HAP-1 (cell line): Measurements from ENCODE around the gene SUMF2.
A peak's percentile ranks its signal among the peaks of the same experiment; 100 is the strongest.
"Not testable (repeated sequence)": the region's sequence is repeated elsewhere in the genome, so short reads cannot be mapped to it uniquely, and the experiment has no call there.

Experiments used
- DNase-seq, 2 experiments: peaks; one replicate each; pipeline ENCODE4 v3.0.0-alpha.2; 2016 to 2020; ENCODE audit warnings: low spot score in 2 of 2
- H3K27me3 ChIP-seq: fragments of 250-450 bp; sonication (Bioruptor Pico); 2 replicates; pipeline ENCODE4 v1.5.1; 2020; ENCODE audit warnings: low read depth, mild to moderate bottlenecking, moderate library complexity
- H3K36me3 ChIP-seq: fragments of 250-450 bp; sonication (Bioruptor Pico); replicated peaks from 2 replicates; pipeline ENCODE4 v1.5.1; 2020; ENCODE audit warnings: mild to moderate bottlenecking
- H3K4me1 ChIP-seq: fragments of 250-450 bp; sonication (Bioruptor Pico); 2 replicates; pipeline ENCODE4 v1.5.1; 2020; ENCODE audit warnings: mild to moderate bottlenecking
- H3K4me3 ChIP-seq: fragments of 250-450 bp; sonication (Bioruptor Pico); 2 replicates; pipeline ENCODE4 v1.5.1; 2020; ENCODE audit warnings: mild to moderate bottlenecking, moderate library complexity
- H3K9me3 ChIP-seq: fragments of 250-450 bp; sonication (Bioruptor Pico); 2 replicates; pipeline ENCODE4 v1.5.1; 2020; ENCODE audit warnings: mild to moderate bottlenecking, moderate library complexity
- in situ Hi-C: fragments of 300-500 bp; cut with MboI; formaldehyde crosslinking; loops from 3 replicates; pipeline ENCODE4 v1.14.3; 2020; ENCODE audit warnings: low sequenced_read_pairs, inconsistent platforms, mixed read lengths

The SUMF2 gene

GRCh38 chr7:56079450-56080185, 15.5 kb downstream of the SUMF2 start:
- Histone ChIP-seq H3K4me3 (no peak overlapping the region), H3K4me1 (no peaks in the 10 kb centered on the region), H3K9me3 (no peaks in the 10 kb centered on the region), H3K27me3 (no peaks in the 10 kb centered on the region), H3K36me3 (peaks cover 20% of the 10 kb centered on the region)
- DNase-seq, result no peak
- in situ Hi-C loops, result loop anchor here (10.0 kb wide), 1 partner anchor 435 kb away; no protein-coding TSS in a partner anchor

- H3K36me3 ChIP-seq, result peaks cover 18% of the 10 kb centered on the region
- H3K4me3 ChIP-seq, DNase-seq, H3K4me1 ChIP-seq, H3K27me3 ChIP-seq, in situ Hi-C loops, H3K9me3 ChIP-seq: not testable (repeated sequence)
These were observed 16.8 kb downstream of the SUMF2 start for GRCh38 chr7:56080726-56081435.

GRCh38 chr7:56081626-56082340, 17.7 kb downstream of the SUMF2 start:
- in situ Hi-C loops, result no loop called here

GRCh38 chr7:56083150-56083785, 19.2 kb downstream of the SUMF2 start:
- in situ Hi-C loops, result no loop called here
- DNase-seq, result no peak
- Histone ChIP-seq H3K4me3 (no peak overlapping the region), H3K4me1 (no peaks in the 10 kb centered on the region), H3K36me3 (peaks cover 15% of the 10 kb centered on the region), H3K9me3 (no peaks in the 10 kb centered on the region), H3K27me3 (no peaks in the 10 kb centered on the region)

More at GRCh38 chr7:56081626-56082340, 17.7 kb downstream of the SUMF2 start:
- Histone ChIP-seq H3K36me3 (peaks cover 18% of the 10 kb centered on the region), H3K27me3 (no peaks in the 10 kb centered on the region), H3K9me3 (no peaks in the 10 kb centered on the region), H3K4me3 (no peak overlapping the region), H3K4me1 (no peaks in the 10 kb centered on the region)
- no peak for DNase-seq

- H3K36me3 ChIP-seq, result no peaks in the 10 kb centered on the region; the same call in 1 of the 2 replicates
- in situ Hi-C loops, result no loop called here
These were observed 22.7 kb downstream of the SUMF2 start for GRCh38 chr7:56086761-56087160.

GRCh38 chr7:56087445-56087844, 23.4 kb downstream of the SUMF2 start:
- no peaks in the 10 kb centered on the region for H3K9me3 ChIP-seq
- in situ Hi-C loops, result no loop called here
- H3K27me3 ChIP-seq, result no peaks in the 10 kb centered on the region
- DNase-seq, result no peak
- H3K4me1 ChIP-seq, result no peaks in the 10 kb centered on the region
- H3K36me3 ChIP-seq, result no peaks in the 10 kb centered on the region
- H3K4me3 ChIP-seq, result no peak overlapping the region

More at GRCh38 chr7:56086761-56087160, 22.7 kb downstream of the SUMF2 start:
- H3K9me3 ChIP-seq, result no peaks in the 10 kb centered on the region
- H3K4me1 ChIP-seq, result no peaks in the 10 kb centered on the region
- no peak for DNase-seq
- H3K27me3 ChIP-seq, result no peaks in the 10 kb centered on the region
- H3K4me3 ChIP-seq, result no peak overlapping the region

GRCh38 chr7:56091591-56091990, 27.5 kb downstream of the SUMF2 start:
- DNase-seq, result no peak
- no peaks in the 10 kb centered on the region for H3K27me3 ChIP-seq
- H3K4me1 ChIP-seq, result no peaks in the 10 kb centered on the region
- H3K4me3 ChIP-seq, result no peak overlapping the region
- no peaks in the 10 kb centered on the region for H3K36me3 ChIP-seq
- in situ Hi-C loops, result no loop called here
- no peaks in the 10 kb centered on the region for H3K9me3 ChIP-seq

- DNase-seq, H3K36me3 ChIP-seq, H3K4me1 ChIP-seq, in situ Hi-C loops, H3K9me3 ChIP-seq, H3K4me3 ChIP-seq, H3K27me3 ChIP-seq: not testable (repeated sequence)
These were observed 28.3 kb downstream of the SUMF2 start for GRCh38 chr7:56092388-56092787.

- DNase-seq, result peak in 1 of 2 experiments; percentile 50
These were observed 28.9 kb downstream of the SUMF2 start, which contains the start of gene PHKG1 for GRCh38 chr7:56092789-56093531. Gene PHKG1 (minus strand): TSS chr7:56092952. CDS start chr7:56088941, 4,011 bp downstream.

GRCh38 chr7:56097700-56098099, 33.6 kb downstream of the SUMF2 start:
- Histone ChIP-seq H3K4me3 (no peak overlapping the region), H3K36me3 (peaks cover 37% of the 10 kb centered on the region), H3K4me1 (no peaks in the 10 kb centered on the region), H3K9me3 (no peaks in the 10 kb centered on the region), H3K27me3 (no peaks in the 10 kb centered on the region)
- in situ Hi-C loops, result no loop called here
- DNase-seq, result no peak

More at GRCh38 chr7:56092789-56093531, 28.9 kb downstream of the SUMF2 start, which contains the start of gene PHKG1:
- H3K9me3 ChIP-seq, result no peaks in the 10 kb centered on the region
- H3K4me3 ChIP-seq, result no peak within 1 kb of the TSS
- no peaks in the 10 kb centered on the region for H3K36me3 ChIP-seq
- in situ Hi-C loops, result no loop called here
- H3K4me1 ChIP-seq, result no peaks in the 10 kb centered on the region
- H3K27me3 ChIP-seq, result no peaks in the 10 kb centered on the region

- H3K9me3 ChIP-seq, DNase-seq, H3K4me1 ChIP-seq, H3K4me3 ChIP-seq, H3K27me3 ChIP-seq, in situ Hi-C loops: not testable (repeated sequence)
- peaks cover 44% of the 10 kb centered on the region for H3K36me3 ChIP-seq
These were observed 34.3 kb downstream of the SUMF2 start for GRCh38 chr7:56098187-56099008.

- Histone ChIP-seq H3K36me3 (peaks cover 54% of the 10 kb centered on the region), H3K27me3 (no peaks in the 10 kb centered on the region), H3K9me3 (no peaks in the 10 kb centered on the region), H3K4me3 (no peak overlapping the region), H3K4me1 (no peaks in the 10 kb centered on the region)
- no peak for DNase-seq
- in situ Hi-C loops, result loop anchor here (10.0 kb wide), 1 partner anchor 735 kb away; the partner anchor contains the start of gene LANCL2
These were observed 35.6 kb downstream of the SUMF2 start for GRCh38 chr7:56099653-56100052.
